ENCODE data around the gene XRCC5. TPM values are rescaled to one million over a fixed set of nuclear protein-coding genes. Genes with fewer than 3 reads are reported as not detected.

The XRCC5 gene
- total RNA-seq, 1 donor from 2014 or later = 807 TPM

- no peak overlapping the region for H2AFZ ChIP-seq (replicated peaks)
- H3K4me3 ChIP-seq = peak overlapping the region; percentile 33
- peak overlapping the region; percentile 67 for H3K4me3 Mint-ChIP-seq
- TF ChIP-seq CTCF (IDR thresholded peaks at IDR 0.05) (no peak), EZH2 (IDR thresholded peaks at IDR 0.05) (no peak)
- no peaks in the 10 kb centered on the region for H3K9me3 ChIP-seq (ENCODE audit: low read depth)
- no peak overlapping the region for H3K9ac ChIP-seq
- H3K36me3 Mint-ChIP-seq = peaks cover 53% of the 10 kb centered on the region
- H4K20me1 ChIP-seq (ENCODE audit: low read depth) = peaks cover 24% of the 10 kb centered on the region
- peak overlapping the region; percentile 16 for H3K27ac Mint-ChIP-seq
- peaks cover 100% of the 10 kb centered on the region for H3K79me2 ChIP-seq (ENCODE audit: low read depth)
- H3F3A ChIP-seq (ENCODE audit: low read depth) = peaks cover 52% of the 10 kb centered on the region
- no peaks in the 10 kb centered on the region for H3K9me3 Mint-ChIP-seq
- peak overlapping the region; percentile 74 for H3K4me2 ChIP-seq
- peaks cover 59% of the 10 kb centered on the region for H3K4me1 ChIP-seq
- DNase-seq (ENCODE audit: low spot score) = no peak
- peaks cover 48% of the 10 kb centered on the region for H3K4me1 Mint-ChIP-seq
- H3K27me3 Mint-ChIP-seq (ENCODE audit: insufficient read depth, low read depth) = peaks cover 4% of the 10 kb centered on the region
- peak overlapping the region; percentile 74 for H3K27ac ChIP-seq
- H3K36me3 ChIP-seq = peaks cover 51% of the 10 kb centered on the region
- no peaks in the 10 kb centered on the region for H3K27me3 ChIP-seq
Observed at GRCh38 chr2:216119986-216120385, 10.8 kb downstream of the XRCC5 start.

GRCh38 chr2:216121255-216121654, 12.1 kb downstream of the XRCC5 start:
- peaks cover 48% of the 10 kb centered on the region for H3F3A ChIP-seq (ENCODE audit: low read depth)
- H3K4me3 Mint-ChIP-seq = no peak overlapping the region
- H3K4me1 Mint-ChIP-seq = peaks cover 37% of the 10 kb centered on the region
- H3K36me3 Mint-ChIP-seq = peaks cover 55% of the 10 kb centered on the region
- peaks cover 46% of the 10 kb centered on the region for H3K4me1 ChIP-seq
- no peak overlapping the region for H3K4me3 ChIP-seq
- H2AFZ ChIP-seq (replicated peaks) = no peak overlapping the region
- H3K9me3 ChIP-seq (ENCODE audit: low read depth) = no peaks in the 10 kb centered on the region
- H3K27me3 Mint-ChIP-seq (ENCODE audit: insufficient read depth, low read depth) = no peaks in the 10 kb centered on the region
- no peak overlapping the region for H3K4me2 ChIP-seq
- no peaks in the 10 kb centered on the region for H3K9me3 Mint-ChIP-seq
- H3K27ac Mint-ChIP-seq = no peak overlapping the region
- no peaks in the 10 kb centered on the region for H3K27me3 ChIP-seq
- peak overlapping the region; percentile 51 for H3K27ac ChIP-seq
- H3K9ac ChIP-seq = no peak overlapping the region
- peaks cover 24% of the 10 kb centered on the region for H4K20me1 ChIP-seq (ENCODE audit: low read depth)
- TF ChIP-seq CTCF (IDR thresholded peaks at IDR 0.05) (no peak), EZH2 (IDR thresholded peaks at IDR 0.05) (no peak), EZH2phosphoT487 (IDR thresholded peaks at IDR 0.05) (no peak)
- DNase-seq (ENCODE audit: low spot score) = no peak
- H3K36me3 ChIP-seq = peaks cover 61% of the 10 kb centered on the region
- peaks cover 100% of the 10 kb centered on the region for H3K79me2 ChIP-seq (ENCODE audit: low read depth)

GRCh38 chr2:216126943-216127342, 17.8 kb downstream of the XRCC5 start:
- H3K9me3 Mint-ChIP-seq = no peaks in the 10 kb centered on the region
- H3K79me2 ChIP-seq (ENCODE audit: low read depth) = peaks cover 100% of the 10 kb centered on the region
- no peak for TF ChIP-seq EZH2phosphoT487 (IDR thresholded peaks at IDR 0.05)
- TF ChIP-seq EZH2 (IDR thresholded peaks at IDR 0.05) = no peak
- TF ChIP-seq CTCF (IDR thresholded peaks at IDR 0.05) = no peak

More at GRCh38 chr2:216126943-216127342, 17.8 kb downstream of the XRCC5 start:
- Mint-ChIP-seq H3K36me3 (peaks cover 51% of the 10 kb centered on the region), H3K4me1 (no peaks in the 10 kb centered on the region), H3K27ac (no peak overlapping the region), H3K4me3 (no peak overlapping the region), H3K27me3 (ENCODE audit: insufficient read depth, low read depth) (no peaks in the 10 kb centered on the region)
- no peak overlapping the region for H3K4me2 ChIP-seq
- no peaks in the 10 kb centered on the region for H3K9me3 ChIP-seq (ENCODE audit: low read depth)
- peaks cover 56% of the 10 kb centered on the region for H4K20me1 ChIP-seq (ENCODE audit: low read depth)
- no peak for DNase-seq (ENCODE audit: low spot score)
- H3K27ac ChIP-seq = peak overlapping the region; percentile 62
- H3K27me3 ChIP-seq = no peaks in the 10 kb centered on the region
- H3K9ac ChIP-seq = no peak overlapping the region
- peaks cover 88% of the 10 kb centered on the region for H3K36me3 ChIP-seq
- H3K4me3 ChIP-seq = no peak overlapping the region
- H2AFZ ChIP-seq (replicated peaks) = no peak overlapping the region
- H3F3A ChIP-seq (ENCODE audit: low read depth) = peaks cover 10% of the 10 kb centered on the region
- H3K4me1 ChIP-seq = no peaks in the 10 kb centered on the region

Measured in neural progenitor cell (in vitro differentiated cells).